Hepatocyte (in vitro differentiated cells): ENCODE data around the gene TMEM108. TPM values are rescaled to one million over a fixed set of nuclear protein-coding genes. Genes with fewer than 3 reads are reported as not detected.

Source experiments
- DNase-seq: peaks from one replicate; pipeline ENCODE4 v3.0.0-alpha.2; 2016; ENCODE audit warnings: low spot score
- H2AFZ ChIP-seq: fragments of 200-600 bp; sonication (generic); 2 replicates; pipeline ENCODE4 v1.6.0; 2016; ENCODE audit warnings: antibody characterized with exemption, mild to moderate bottlenecking
- H3K27ac ChIP-seq: fragments of 200-600 bp; sonication (generic); 2 replicates; pipeline ENCODE4 v1.5.1; 2016; ENCODE audit warnings: mild to moderate bottlenecking
- H3K27me3 ChIP-seq: fragments of 200-600 bp; sonication (generic); 2 replicates; pipeline ENCODE4 v1.6.1; 2016
- H3K36me3 ChIP-seq: fragments of 200-600 bp; sonication (generic); replicated peaks from 2 replicates; pipeline ENCODE4 v1.5.1; 2016; ENCODE audit warnings: low read depth; ENCODE audit not compliant: insufficient read depth
- H3K4me1 ChIP-seq: fragments of 200-600 bp; sonication (generic); 2 replicates; pipeline ENCODE4 v1.5.1; 2016; ENCODE audit warnings: mild to moderate bottlenecking, moderate library complexity; ENCODE audit not compliant: insufficient read depth
- H3K4me2 ChIP-seq: fragments of 200-600 bp; sonication (generic); 2 replicates; pipeline ENCODE4 v1.6.0; 2016
- H3K4me3 ChIP-seq: fragments of 200-600 bp; sonication (generic); 2 replicates; pipeline ENCODE4 v1.5.1; 2016; ENCODE audit warnings: mild to moderate bottlenecking
- H3K79me2 ChIP-seq: fragments of 200-600 bp; sonication (generic); 2 replicates; pipeline ENCODE4 v1.6.0; 2017; ENCODE audit warnings: mild to moderate bottlenecking
- H3K9me2 ChIP-seq: fragments of 200-600 bp; sonication (generic); replicated peaks from 2 replicates; pipeline ENCODE4 v1.6.0; 2017; ENCODE audit warnings: mild to moderate bottlenecking; ENCODE audit not compliant: insufficient read depth
- H3K9me3 ChIP-seq: fragments of 200-600 bp; sonication (generic); 2 replicates; pipeline ENCODE4 v1.5.1; 2016; ENCODE audit warnings: low read depth, mild to moderate bottlenecking
- H4K20me1 ChIP-seq: fragments of 200-600 bp; sonication (generic); 2 replicates; pipeline ENCODE4 v1.6.0; 2016; ENCODE audit warnings: mild to moderate bottlenecking; ENCODE audit not compliant: insufficient read depth, poor library complexity, severe bottlenecking
- CTCF ChIP-seq: fragments of 200-600 bp; sonication (generic); IDR thresholded peaks from 2 replicates; pipeline ENCODE4 v1.5.1; 2016; ENCODE audit warnings: antibody characterized with exemption, mild to moderate bottlenecking; ENCODE audit not compliant: poor library complexity
- EZH2 ChIP-seq: fragments of 200-600 bp; sonication (generic); IDR thresholded peaks from 2 replicates; pipeline ENCODE4 v1.6.1; 2016; ENCODE audit warnings: antibody characterized with exemption, mild to moderate bottlenecking, borderline replicate concordance
- EZH2phosphoT487 ChIP-seq: fragments of 200-600 bp; sonication (generic); IDR thresholded peaks from one replicate; pipeline ENCODE4 v1.6.1; 2018; ENCODE audit warnings: antibody characterized with exemption, mild to moderate bottlenecking, low read depth, moderate library complexity; ENCODE audit not compliant: unreplicated experiment, severe bottlenecking
- WGBS: methylation state at CpG from one replicate; pipeline ENCODE4 v1.1.6; 2016; ENCODE audit warnings: low lambda C conversion rate; ENCODE audit errors: missing lambda C conversion rate; 5-methylcytosine and 5-hydroxymethylcytosine counted together
- polyA plus RNA-seq: library from polyadenylated mRNA; unstranded; fragments of >200 nt; fragmentation: Nextera tagmentation; extraction: Ambion mirVana; gene quantifications from 2 replicates; pipeline ENCODE4 v1.2.1, GENCODE V29; 2016
- total RNA-seq: library from RNA; depleted of rRNA; stranded (reverse); fragments of >200 nt; gene quantifications from 2 replicates; pipeline ENCODE4 v1.2.3, GENCODE V29; 2014

The TMEM108 gene
- total and polyA plus RNA-seq, 2 experiments from 2014 or later = 0.53 to 6.5 TPM

- Histone ChIP-seq H3K27ac (no peak overlapping the region), H3K79me2 (no peaks in the 10 kb centered on the region), H3K36me3 (no peaks in the 10 kb centered on the region), H3K4me3 (no peak overlapping the region), H2AFZ (no peak overlapping the region), H3K27me3 (no peaks in the 10 kb centered on the region), H3K4me1 (no peaks in the 10 kb centered on the region), H3K4me2 (no peak overlapping the region), H3K9me3 (no peaks in the 10 kb centered on the region), H3K9me2 (no peaks in the 10 kb centered on the region), H4K20me1 (no peaks in the 10 kb centered on the region)
- TF ChIP-seq EZH2phosphoT487 (no peak), EZH2 (no peak), CTCF (no peak)
- no peak for DNase-seq
Observed at GRCh38 chr3:133330522-133330921, 292.3 kb downstream of the TMEM108 start.

GRCh38 chr3:133354721-133355120 is 316.5 kb downstream of the TMEM108 start:
- 91% methylated on average over 4 of the region's 4 CpGs for WGBS
- no peak overlapping the region for H2AFZ ChIP-seq
- H3K27ac ChIP-seq = no peak overlapping the region

GRCh38 chr3:133360476-133360875 is 322.3 kb downstream of the TMEM108 start:
- Histone ChIP-seq H3K27ac (no peak overlapping the region), H3K36me3 (no peaks in the 10 kb centered on the region)
- 76% methylated on average over 2 of the region's 2 CpGs for WGBS

More at GRCh38 chr3:133354721-133355120, 316.5 kb downstream of the TMEM108 start:
- no peaks in the 10 kb centered on the region for H3K27me3 ChIP-seq
- peaks cover 8% of the 10 kb centered on the region for H3K9me3 ChIP-seq
- no peaks in the 10 kb centered on the region for H4K20me1 ChIP-seq
- no peak overlapping the region for H3K4me3 ChIP-seq
- H3K4me2 ChIP-seq = no peak overlapping the region
- TF ChIP-seq EZH2phosphoT487 = no peak
- no peak for TF ChIP-seq EZH2
- TF ChIP-seq CTCF = no peak
- H3K9me2 ChIP-seq = no peaks in the 10 kb centered on the region
- DNase-seq = no peak
- no peaks in the 10 kb centered on the region for H3K79me2 ChIP-seq
- H3K36me3 ChIP-seq = no peaks in the 10 kb centered on the region
- no peaks in the 10 kb centered on the region for H3K4me1 ChIP-seq

More at GRCh38 chr3:133360476-133360875, 322.3 kb downstream of the TMEM108 start:
- DNase-seq = no peak
- Histone ChIP-seq H4K20me1 (no peaks in the 10 kb centered on the region), H2AFZ (no peak overlapping the region), H3K9me2 (no peaks in the 10 kb centered on the region), H3K4me1 (no peaks in the 10 kb centered on the region), H3K9me3 (peaks cover 8% of the 10 kb centered on the region), H3K27me3 (no peaks in the 10 kb centered on the region), H3K4me2 (no peak overlapping the region), H3K79me2 (no peaks in the 10 kb centered on the region), H3K4me3 (no peak overlapping the region)
- TF ChIP-seq EZH2phosphoT487 (no peak), CTCF (no peak), EZH2 (no peak)
